GM23248 (cell line): ENCODE measurements around the gene SNCA.

Experiments used
- EZH2 ChIP-seq: fragments of 200-600 bp; sonication (generic); IDR thresholded peaks from 2 replicates; pipeline ENCODE4 v1.6.1; 2018; ENCODE audit warnings: antibody characterized with exemption, mild to moderate bottlenecking; ENCODE audit not compliant: insufficient read depth, poor library complexity, severe bottlenecking
- EZH2phosphoT487 ChIP-seq: fragments of 200-600 bp; sonication (generic); IDR thresholded peaks from 2 replicates; pipeline ENCODE4 v1.6.1; 2018; ENCODE audit warnings: antibody characterized with exemption, moderate library complexity, mild to moderate bottlenecking, low read depth; ENCODE audit not compliant: insufficient read depth

- no peak for TF ChIP-seq EZH2
- TF ChIP-seq EZH2phosphoT487, result no peak
Measured at GRCh38 chr4:89739311-89739988, 97.5 kb downstream of the SNCA start.
